Measurements from ENCODE around the gene MYO7A.
"Not testable (repeated sequence)": the region's sequence is repeated elsewhere in the genome, so short reads cannot be mapped to it uniquely, and the experiment has no call there.

The MYO7A gene

GRCh38 chr11:77093056-77093891, 34.8 kb upstream of the MYO7A start:
- DNase-seq: no peak

DNA sequence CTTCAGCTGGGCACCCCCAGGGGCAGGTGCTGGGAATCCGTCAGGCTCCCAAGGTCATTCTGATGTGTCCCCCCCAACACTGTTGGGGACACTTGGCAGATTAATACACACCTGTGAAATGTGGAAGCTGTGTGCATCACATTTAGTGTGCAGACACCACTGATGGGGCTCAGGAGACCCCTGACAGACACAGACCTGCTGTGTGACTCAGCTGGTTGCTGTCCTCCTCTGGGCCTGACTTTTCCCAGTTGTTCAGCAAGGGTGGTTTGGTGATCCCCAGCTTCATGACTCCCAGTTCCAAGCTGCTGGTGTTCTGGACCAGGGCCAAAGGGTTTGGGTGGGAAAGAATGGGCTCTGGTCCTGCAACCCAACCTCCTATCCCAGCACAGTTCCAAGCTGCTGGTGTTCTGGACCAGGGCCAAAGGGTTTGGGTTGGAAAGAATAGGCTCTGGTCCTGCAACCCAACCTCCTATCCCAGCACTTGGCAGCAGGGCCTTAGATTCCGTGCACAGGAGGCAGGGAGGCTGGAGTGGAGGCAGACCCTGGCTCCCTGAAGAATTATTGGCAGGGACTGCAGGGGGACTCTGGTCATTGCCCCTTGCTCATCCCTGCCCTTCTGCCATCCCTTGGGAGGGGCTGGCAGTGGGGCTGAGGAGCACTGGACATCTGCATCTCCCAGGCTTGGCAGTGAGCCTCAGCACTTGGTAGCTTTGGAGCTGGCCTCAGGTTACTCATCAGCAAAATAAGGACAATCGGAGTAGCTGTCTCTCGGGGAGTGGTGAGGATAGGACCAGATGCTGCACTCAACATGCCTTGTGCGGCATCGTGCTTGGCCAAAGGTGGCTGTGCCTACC, 33.8 kb upstream of the MYO7A start:
- DNase-seq: no peak

DNA sequence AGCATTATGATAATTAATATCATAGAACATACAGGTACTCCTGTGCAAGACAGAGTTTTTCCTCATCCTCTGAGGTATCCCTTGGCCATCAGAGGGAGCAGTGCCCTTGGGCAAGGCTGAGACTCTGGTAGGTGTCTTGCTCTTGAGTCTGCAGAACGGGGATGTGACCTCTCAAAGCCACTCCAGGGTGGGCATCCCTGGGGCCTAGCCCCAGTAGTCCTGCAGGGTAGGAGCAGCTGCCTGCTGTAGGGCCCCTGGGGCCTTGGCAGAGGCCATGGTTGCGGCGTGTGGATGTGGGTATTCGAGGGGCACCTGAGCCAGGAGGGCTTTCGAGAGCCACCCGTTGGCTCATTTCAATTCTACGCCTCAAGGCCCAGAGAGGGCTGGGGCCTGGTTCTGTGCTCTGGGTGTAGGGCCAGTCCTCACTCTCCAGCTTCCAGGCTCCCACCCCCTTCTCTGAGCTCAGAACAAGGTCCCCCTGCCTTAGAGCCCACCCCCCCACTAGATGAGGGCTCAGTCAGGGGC, 33.1 kb upstream of the MYO7A start:
- no peak for DNase-seq

GRCh38 chr11:77095551-77096490, 32.2 kb upstream of the MYO7A start:
- DNase-seq: no peak

DNA sequence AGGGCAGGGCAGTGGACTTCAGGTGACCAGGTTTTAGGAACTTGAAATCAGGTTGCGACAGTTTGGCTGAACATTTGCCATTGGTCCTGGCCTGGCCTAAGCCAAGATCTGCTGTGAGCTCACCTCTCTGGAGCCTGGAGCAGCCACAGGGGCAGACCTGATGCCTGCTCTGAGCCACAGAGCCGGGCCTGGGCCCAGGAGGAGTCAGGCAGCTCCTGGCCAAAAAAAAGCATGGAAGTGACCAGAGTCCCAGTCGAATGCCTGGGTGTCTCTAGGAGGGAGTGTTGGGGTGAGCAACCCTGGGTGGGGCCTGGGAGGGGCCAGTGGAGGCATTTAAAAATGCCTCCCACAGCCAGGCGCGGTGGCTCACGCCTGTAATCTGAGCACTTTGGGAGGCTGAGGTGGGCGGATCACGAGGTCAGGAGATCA, 31.4 kb upstream of the MYO7A start:
- no peak for DNase-seq

- not testable (repeated sequence) for DNase-seq
Measured at GRCh38 chr11:77097180-77097579, 30.9 kb upstream of the MYO7A start.

GRCh38 chr11:77100166-77101042, 27.6 kb upstream of the MYO7A start:
- DNase-seq: no peak

GRCh38 chr11:77101043-77101537, 27.0 kb upstream of the MYO7A start:
- no peak for DNase-seq

DNA sequence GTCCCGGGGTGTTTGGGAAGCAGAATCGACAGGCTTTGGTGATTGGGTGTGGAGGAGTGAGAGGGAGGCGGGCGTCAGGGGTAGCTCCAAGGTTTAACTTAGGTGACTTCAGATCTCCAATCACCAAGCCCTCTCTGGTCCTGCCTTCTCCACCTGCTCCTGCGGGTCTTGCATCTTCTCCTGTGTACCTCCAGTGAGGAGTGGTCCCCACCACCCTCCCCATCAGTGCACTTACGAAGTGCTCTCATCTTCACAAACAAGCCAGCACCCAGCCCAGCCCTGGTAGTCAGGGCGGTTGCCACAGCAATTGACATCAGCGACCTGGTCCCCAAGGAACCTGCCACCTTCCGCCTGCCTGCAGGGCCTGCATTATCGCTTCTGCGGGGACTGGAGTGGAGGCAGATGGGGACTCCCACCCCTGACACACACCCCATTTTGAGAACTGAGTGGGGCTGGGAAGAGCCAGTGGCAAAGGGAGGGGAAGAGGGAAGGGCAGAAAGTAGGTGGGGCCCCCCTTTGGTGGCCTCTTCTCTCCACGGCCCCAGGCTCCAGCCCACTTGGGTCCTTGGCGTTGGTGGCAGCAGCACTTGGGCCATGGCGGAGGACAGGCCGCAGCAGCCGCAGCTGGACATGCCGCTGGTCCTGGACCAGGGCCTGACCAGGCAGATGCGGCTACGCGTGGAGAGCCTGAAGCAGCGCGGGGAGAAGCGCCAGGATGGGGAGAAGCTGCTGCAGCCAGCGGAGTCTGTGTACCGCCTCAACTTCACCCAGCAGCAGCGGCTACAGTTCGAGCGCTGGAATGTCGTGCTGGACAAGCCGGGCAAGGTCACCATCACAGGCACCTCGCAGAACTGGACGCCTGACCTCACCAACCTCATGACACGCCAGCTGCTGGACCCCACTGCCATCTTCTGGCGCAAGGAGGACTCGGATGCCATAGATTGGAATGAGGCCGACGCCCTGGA, 25.5 kb upstream of the MYO7A start, which contains the start of gene OMP:
Gene OMP, plus strand, starts transcription at position 595 of the 965 bp plus-strand sequence. Its CDS starts 0 bp downstream, at position 595.
- no peak for DNase-seq

DNA sequence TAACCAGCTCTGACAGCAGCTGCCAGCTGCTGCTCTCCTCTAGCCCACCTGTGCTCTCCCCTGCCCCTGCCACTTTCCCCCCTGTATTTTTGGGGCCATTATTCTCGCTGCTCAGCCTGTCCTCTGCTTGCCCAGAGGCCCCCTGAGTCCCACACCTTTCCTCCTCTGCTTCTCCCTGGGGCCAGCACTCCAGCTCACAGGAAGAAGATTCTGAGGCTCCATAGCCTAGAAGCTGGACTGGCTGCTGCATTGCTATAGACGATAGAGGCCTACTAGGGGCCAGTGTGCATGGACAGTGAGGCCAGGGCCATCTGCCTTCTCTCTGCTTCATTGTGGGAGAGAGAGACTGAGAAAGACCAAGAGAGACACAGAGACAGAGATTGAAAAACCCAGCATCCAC, 24.7 kb upstream of the MYO7A start:
- no peak for DNase-seq

- no peak for DNase-seq
Measured at GRCh38 chr11:77104727-77105126, 23.3 kb upstream of the MYO7A start.

DNA sequence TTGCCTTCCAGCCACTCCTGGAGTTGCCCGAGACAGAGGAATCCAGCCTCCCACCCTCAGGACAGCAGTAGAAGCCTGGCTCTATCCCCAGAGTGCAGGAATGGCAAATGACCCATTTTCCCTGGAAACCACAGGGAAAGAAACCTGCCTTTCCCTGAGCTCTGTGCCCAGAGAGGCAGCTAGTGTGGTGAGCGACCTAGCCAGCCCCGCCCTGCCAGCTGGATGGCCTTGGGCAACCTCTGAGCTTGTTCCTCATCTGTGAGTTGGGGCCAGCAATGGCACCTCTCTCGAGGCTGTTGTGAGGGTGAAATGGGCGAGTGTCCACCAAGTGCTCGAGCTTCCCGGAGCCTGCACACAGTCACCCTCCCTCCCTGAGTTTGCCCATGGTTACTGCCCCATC, 21.7 kb upstream of the MYO7A start:
- no peak for DNase-seq

DNA sequence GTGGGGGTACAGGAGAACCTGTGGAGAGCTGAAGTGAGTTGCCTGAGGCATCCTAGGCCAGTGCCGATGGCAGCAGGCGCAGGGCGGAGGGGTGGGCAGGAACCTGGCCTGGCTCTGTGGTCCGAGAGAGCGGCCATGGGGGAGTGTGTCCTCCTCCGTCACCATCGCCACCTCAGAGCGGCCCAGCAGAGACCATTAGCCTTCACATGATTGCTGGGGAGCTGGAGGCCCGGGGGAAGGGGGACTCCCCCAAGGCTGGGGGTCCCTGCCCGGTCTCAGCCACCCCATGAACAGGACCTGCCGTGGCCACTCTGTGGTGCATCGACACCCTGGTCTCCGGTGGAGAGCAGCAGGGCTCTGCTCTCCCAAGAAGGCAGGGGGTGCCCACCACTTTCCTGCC, 21.3 kb upstream of the MYO7A start:
- no peak for DNase-seq

- no peak for DNase-seq
Measured at GRCh38 chr11:77107950-77108349, 20.1 kb upstream of the MYO7A start.

- DNase-seq: no peak
Measured at GRCh38 chr11:77108436-77108835, 19.6 kb upstream of the MYO7A start.

GRCh38 chr11:77109236-77110019, 18.6 kb upstream of the MYO7A start:
- no peak for DNase-seq

- no peak for DNase-seq
Measured at GRCh38 chr11:77110836-77111235, 17.2 kb upstream of the MYO7A start.

DNA sequence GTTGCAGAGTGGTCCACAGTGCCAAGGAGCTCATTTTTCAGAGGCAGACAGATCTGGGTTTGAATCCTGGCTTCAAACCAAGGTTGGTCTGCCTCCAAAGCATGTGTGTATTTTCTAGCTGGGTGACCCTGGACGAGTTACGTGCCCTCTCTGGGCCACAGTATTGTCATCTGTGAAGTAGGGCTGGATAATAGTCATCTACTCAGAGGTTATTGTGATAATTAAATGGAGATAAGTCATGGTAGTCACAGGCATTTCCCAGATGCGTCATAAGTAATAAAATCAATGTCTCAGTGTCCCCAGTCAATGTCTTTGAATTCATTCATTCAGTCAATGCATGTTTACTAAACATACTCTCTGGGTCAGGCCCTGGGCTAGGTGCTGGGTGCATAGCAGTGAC, 16.8 kb upstream of the MYO7A start:
- DNase-seq: no peak

- DNase-seq: no peak
Measured at GRCh38 chr11:77111946-77112345, 16.1 kb upstream of the MYO7A start.
